Epithelial cell of esophagus (primary cell): ENCODE data around the gene STK10.

Source experiments
- DNase-seq: peaks from one replicate; pipeline ENCODE4 v3.0.0; 2010; ENCODE audit warnings: low read depth
- H3K4me3 ChIP-seq: 2 replicates; pipeline ENCODE4 v1.5.1; 2011; ENCODE audit warnings: mild to moderate bottlenecking, low read length, control low read depth
- CTCF ChIP-seq: IDR thresholded peaks from 2 replicates; pipeline ENCODE4 v1.5.1; 2011; ENCODE audit warnings: low read depth, mild to moderate bottlenecking, low read length, control low read depth, inconsistent platforms; ENCODE audit not compliant: insufficient read depth; ENCODE audit errors: missing control alignments

Gene STK10

GRCh38 chr5:172074896-172075295, 113.1 kb downstream of the STK10 start:
- no peak overlapping the region for H3K4me3 ChIP-seq
- no peak for TF ChIP-seq CTCF
- no peak for DNase-seq

DNA sequence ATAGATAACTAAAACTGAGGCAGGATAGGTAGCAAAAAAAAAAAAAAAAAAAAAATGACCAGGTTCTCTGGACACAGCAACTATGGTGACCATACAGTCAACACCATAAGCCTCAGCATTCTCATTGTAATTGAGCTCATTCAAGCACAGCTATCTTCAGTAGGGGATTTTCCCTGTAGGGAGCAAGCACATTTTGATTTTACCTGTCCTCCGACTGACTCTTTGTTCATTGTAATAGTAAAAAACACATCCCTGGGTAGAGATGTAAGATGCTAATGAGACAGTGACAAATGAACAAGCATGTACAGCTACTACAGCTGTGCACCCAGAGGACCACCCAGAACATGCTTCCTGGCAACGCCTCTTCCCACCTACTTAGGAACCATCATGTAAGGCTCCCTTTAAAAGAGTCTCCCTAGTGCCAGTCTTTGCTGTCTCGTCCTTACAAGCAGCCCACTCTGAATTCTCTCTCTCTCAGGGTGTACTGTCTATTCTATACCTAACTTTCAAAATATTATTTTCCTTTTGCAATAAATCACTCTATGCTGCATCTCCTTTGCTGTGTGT, 116.6 kb downstream of the STK10 start:
- DNase-seq = no peak
- no peak overlapping the region for H3K4me3 ChIP-seq

DNA sequence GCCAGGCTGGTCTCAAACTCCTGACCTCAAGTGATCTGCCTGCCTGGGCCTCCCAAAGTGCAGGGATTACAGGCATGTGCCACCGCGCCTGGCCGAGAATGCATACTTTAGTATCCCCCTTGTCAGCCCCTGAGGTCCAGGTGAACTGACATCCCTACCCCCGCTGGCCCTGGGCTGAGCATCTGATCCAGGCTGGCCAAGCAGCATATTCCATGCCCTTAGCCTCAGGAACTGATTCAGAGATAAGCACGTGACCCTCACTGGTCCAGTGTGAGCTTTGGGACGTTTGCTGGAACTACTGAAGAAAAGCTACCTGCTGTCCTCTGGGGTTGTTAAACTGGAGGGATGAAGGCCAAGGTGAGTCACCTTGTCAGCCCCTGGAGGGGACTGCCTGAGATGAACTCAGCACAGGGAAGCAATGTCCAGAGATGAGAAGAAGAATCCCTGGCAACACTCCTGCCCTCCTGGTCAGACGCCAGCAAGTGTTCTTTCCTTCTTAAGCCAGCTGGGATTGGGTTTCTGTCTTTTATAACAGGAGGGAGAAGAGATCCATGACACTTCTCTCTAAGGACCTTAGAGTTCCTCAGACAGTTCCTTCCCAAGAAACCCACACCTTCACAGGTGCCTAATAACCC, 122.5 kb downstream of the STK10 start:
- H3K4me3 ChIP-seq = no peak overlapping the region
- TF ChIP-seq CTCF = no peak
- no peak for DNase-seq

More for the DNA sequence above, 116.6 kb downstream of the STK10 start:
- TF ChIP-seq CTCF = no peak

DNA sequence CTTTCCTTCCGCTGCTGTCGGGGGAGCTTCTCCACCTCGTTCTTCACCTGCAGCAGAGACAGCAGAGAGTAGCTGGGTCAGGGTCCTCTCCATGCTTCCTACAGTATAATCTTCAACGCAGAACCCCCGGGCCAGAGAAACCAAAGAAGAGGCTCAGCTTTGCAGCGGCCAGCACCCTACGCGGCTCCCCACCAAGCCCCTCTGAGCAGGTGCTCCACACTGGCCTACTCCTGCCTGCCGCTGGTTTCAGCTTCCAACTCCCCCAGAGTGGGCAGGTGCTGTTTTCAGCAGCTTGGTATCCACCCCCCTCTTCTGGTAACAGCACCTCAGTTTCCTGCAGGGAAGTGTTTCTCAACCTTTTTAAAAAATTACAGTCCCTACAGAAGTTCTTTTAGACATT, 123.3 kb downstream of the STK10 start:
- no peak for TF ChIP-seq CTCF
- H3K4me3 ChIP-seq = no peak overlapping the region
- no peak for DNase-seq

DNA sequence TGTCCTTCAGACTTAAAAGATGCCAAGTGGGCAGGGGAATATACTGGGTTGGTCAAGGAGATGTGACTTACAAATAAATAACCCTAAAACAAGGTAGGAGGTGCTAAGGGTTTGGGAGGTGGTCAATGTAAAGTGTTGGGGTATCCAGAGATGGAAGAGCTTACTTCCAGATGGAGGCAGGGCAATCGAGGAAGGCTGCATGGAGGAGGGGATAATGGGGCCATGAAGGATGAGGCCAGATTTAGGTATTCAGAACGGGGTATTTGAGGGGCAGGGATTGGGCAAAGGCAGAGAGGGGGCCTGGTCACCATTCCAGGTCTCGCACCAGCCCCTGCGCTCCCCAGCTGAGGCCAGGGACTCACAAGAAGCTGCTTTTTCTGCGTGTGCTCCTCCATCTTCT, 123.7 kb downstream of the STK10 start:
- no peak overlapping the region for H3K4me3 ChIP-seq
- no peak for DNase-seq
- TF ChIP-seq CTCF = no peak

- DNase-seq = no peak
- H3K4me3 ChIP-seq = no peak overlapping the region
- no peak for TF ChIP-seq CTCF
Observed at GRCh38 chr5:172063463-172064235, 124.4 kb downstream of the STK10 start.
